Psoas muscle (tissue), 8 donors: ENCODE results near the gene SDK2. TPM values are rescaled to one million over a fixed set of nuclear protein-coding genes. Genes with fewer than 3 reads are reported as not detected.

Source experiments
- ATAC-seq, 4 donors: fragments of 200-7000 bp; cut with Tn5 transposase; one replicate each; pipeline ENCODE4 v1.9.1; 2020; ENCODE audit warnings: moderate library complexity in 3 of 4, mild to moderate bottlenecking in 2 of 4
- DNase-seq, 2 donors: peaks; one replicate each; pipeline ENCODE4 v3.0.0-alpha.2; 2020
- H3K27ac ChIP-seq: fragments of 200-600 bp; one replicate; pipeline ENCODE4 v1.8.0; 2022
- H3K27me3 ChIP-seq, 3 donors: fragments of 200-600 bp in 1 of 3; one replicate each; pipeline versions ENCODE4 v1.6.1 to v1.8.0; 2013 to 2022; ENCODE audit warnings: low read length in 2 of 3, mild to moderate bottlenecking in 2 of 3, moderate library complexity in 1 of 3; ENCODE audit not compliant: insufficient read depth in 3 of 3
- H3K36me3 ChIP-seq, 2 donors: fragments of 200-600 bp in 1 of 2; one replicate each; pipeline versions ENCODE4 v1.6.1 to v1.8.0; 2013 to 2022; ENCODE audit warnings: low read depth in 1 of 2, mild to moderate bottlenecking in 1 of 2, moderate library complexity in 1 of 2; ENCODE audit not compliant: insufficient read depth in 1 of 2
- H3K4me1 ChIP-seq: fragments of 200-600 bp; one replicate; pipeline ENCODE4 v1.8.0; 2022
- H3K4me3 ChIP-seq: fragments of 200-600 bp; one replicate; pipeline ENCODE4 v1.8.0; 2022; ENCODE audit warnings: mild to moderate bottlenecking
- H3K9me3 ChIP-seq: fragments of 200-600 bp; one replicate; pipeline ENCODE4 v1.8.0; 2022
- CTCF ChIP-seq: fragments of 200-600 bp; IDR thresholded peaks from one replicate; pipeline ENCODE4 v1.8.0; 2022; ENCODE audit warnings: antibody characterized with exemption
- WGBS, 3 donors: extraction: QIAGEN DNeasy Blood & Tissue Kit; methylation state at CpG; one replicate each; pipeline versions ENCODE4 v1.1.6 to v1.1.7; 2013; 5-methylcytosine and 5-hydroxymethylcytosine counted together
- intact Hi-C, 2 donors: fragments of 100-400 bp; cut with DNase I; formaldehyde crosslinking; loops; one replicate each; pipeline versions ENCODE4 v1.11.0 to v1.14.2; 2022
- polyA plus RNA-seq, 3 donors: library from polyadenylated mRNA; stranded (reverse); fragments of 200-250 nt; gene quantifications; one replicate each; pipeline ENCODE4 v1.2.3, GENCODE V29; 2013
- total RNA-seq, 4 donors: library from RNA; stranded (reverse); fragmentation: NEBNext Ultra II Directional in 2 of 4; extraction: Animal tissue kit (Norgen Biotek cat#: 25700) in 2 of 4; gene quantifications; one replicate each; pipeline versions ENCODE4 v1.2.1 to v1.2.4, GENCODE V29; 2021 to 2023
- donor health status: healthy with polysubstance abuse.
- donor health status: DM: no; HTN: no; CAD: no; lungs with moderate emphysema.
- donor health status: Bipolar disorder and iron deficiency.
- donor health status: healthy.
- donor health status: DM: yes; HTN: yes; CAD: no.
- donor health status: DM: no; HTN: no; CAD: no.
- donor health status: DM: no; HTN: no; CAD: no.
- donor health status: DM: yes; HTN: yes; CAD: no.

Gene SDK2
- total and polyA plus RNA-seq, 7 donors: 0.04 to 2.8 (median 0.24) TPM

- Histone ChIP-seq H3K27ac (no peak overlapping the region), H3K9me3 (no peaks in the 10 kb centered on the region), H3K27me3 (peaks cover 0 to 1% (median 0%) of the 10 kb centered on the region in 3 donors), H3K36me3 (no peaks in the 10 kb centered on the region), H3K4me1 (no peaks in the 10 kb centered on the region), H3K4me3 (no peak overlapping the region)
- ATAC-seq: no peak
- TF ChIP-seq CTCF: no peak
- peak in 1 of 2 donors; percentile 19 for DNase-seq
- WGBS, 3 donors: 79 to 84% (median 79%) methylated on average over 15 of the region's 15 CpGs
- intact Hi-C loops: no loop called here
Measured at GRCh38 chr17:73524941-73525679, 119.1 kb downstream of the SDK2 start.

GRCh38 chr17:73522696-73523095 lies 121.5 kb downstream of the SDK2 start:
- intact Hi-C loops: no loop called here
- DNase-seq (peak in 1 of 2 donors; percentile 36), ATAC-seq (no peak)
- H3K36me3 ChIP-seq: no peaks in the 10 kb centered on the region
- H3K27me3 ChIP-seq: no peaks in the 10 kb centered on the region
- no peaks in the 10 kb centered on the region for H3K9me3 ChIP-seq
- TF ChIP-seq CTCF: no peak
- no peak overlapping the region for H3K4me3 ChIP-seq
- no peaks in the 10 kb centered on the region for H3K4me1 ChIP-seq
- H3K27ac ChIP-seq: no peak overlapping the region
- whole genome bisulfite sequencing, 3 donors: 51 to 63% (median 52%) methylated on average over 5 of the region's 5 CpGs

- Histone ChIP-seq H3K36me3 (no peaks in the 10 kb centered on the region), H3K27me3 (no peaks in the 10 kb centered on the region), H3K9me3 (no peaks in the 10 kb centered on the region), H3K4me3 (no peak overlapping the region), H3K4me1 (no peaks in the 10 kb centered on the region), H3K27ac (no peak overlapping the region)
- DNase-seq: peak in 1 of 2 donors; percentile 11
- 80 to 90% (median 89%) methylated on average over 5 to 6 of the region's 6 CpGs for WGBS, 3 donors
- intact Hi-C loops: no loop called here
- TF ChIP-seq CTCF: no peak
- ATAC-seq: no peak
Measured at GRCh38 chr17:73522107-73522506, 122.1 kb downstream of the SDK2 start.

GRCh38 chr17:73521376-73521775 lies 122.9 kb downstream of the SDK2 start:
- ATAC-seq: no peak
- intact Hi-C loops: no loop called here
- Histone ChIP-seq H3K27ac (no peak overlapping the region), H3K4me1 (no peaks in the 10 kb centered on the region), H3K9me3 (no peaks in the 10 kb centered on the region), H3K36me3 (no peaks in the 10 kb centered on the region), H3K27me3 (no peaks in the 10 kb centered on the region), H3K4me3 (no peak overlapping the region)
- 85 to 92% (median 92%) methylated on average over 5 of the region's 5 CpGs for WGBS, 3 donors
- peak in 1 of 2 donors; percentile 6 for DNase-seq
- TF ChIP-seq CTCF: no peak

GRCh38 chr17:73520369-73520761 lies 123.9 kb downstream of the SDK2 start:
- Histone ChIP-seq H3K9me3 (no peaks in the 10 kb centered on the region), H3K36me3 (no peaks in the 10 kb centered on the region), H3K27me3 (no peaks in the 10 kb centered on the region), H3K27ac (no peak overlapping the region), H3K4me1 (no peaks in the 10 kb centered on the region), H3K4me3 (no peak overlapping the region)
- 86 to 91% (median 86%) methylated on average over 7 of the region's 7 CpGs for WGBS, 3 donors
- DNase-seq (peak in 1 of 2 donors; percentile 6), ATAC-seq (no peak)
- no peak for TF ChIP-seq CTCF
- intact Hi-C loops: no loop called here
